WI38 (cell line): ENCODE data around the gene CD55.
"Not testable (repeated sequence)": the region's sequence is repeated elsewhere in the genome, so short reads cannot be mapped to it uniquely, and the experiment has no call there.

ENCODE experiments used
- H3K4me3 ChIP-seq: 2 replicates; pipeline ENCODE4 v1.5.1; 2011; ENCODE audit warnings: low read depth, mild to moderate bottlenecking, control low read depth, low read length
- TF ChIP-seq, protein P1 (sequence below): IDR thresholded peaks from 2 replicates; pipeline ENCODE4 v1.5.1; 2012; ENCODE audit warnings: low read depth, mild to moderate bottlenecking, control low read depth, low read length

The CD55 gene

DNA sequence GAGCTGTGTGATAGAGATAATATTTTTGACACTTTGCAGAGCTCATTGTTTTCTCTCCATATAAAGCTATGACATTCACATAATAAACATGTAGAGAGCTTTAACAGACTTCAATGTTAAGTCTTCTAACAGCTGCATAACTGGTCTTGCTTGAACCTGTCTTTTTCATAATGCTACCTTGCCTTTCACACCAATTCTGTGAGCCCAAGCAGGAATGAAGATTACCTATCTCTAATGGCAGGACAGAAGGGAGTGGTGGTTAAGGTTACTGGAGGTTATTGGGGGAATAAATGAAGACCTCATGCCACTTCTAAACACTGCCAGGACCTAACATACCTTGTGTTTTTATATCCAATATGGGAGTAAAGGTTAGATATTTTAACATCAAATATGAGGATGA is 2.3 kb upstream of the CD55 start:
- no peak overlapping the region for H3K4me3 ChIP-seq
- TF ChIP-seq, protein P1, sequence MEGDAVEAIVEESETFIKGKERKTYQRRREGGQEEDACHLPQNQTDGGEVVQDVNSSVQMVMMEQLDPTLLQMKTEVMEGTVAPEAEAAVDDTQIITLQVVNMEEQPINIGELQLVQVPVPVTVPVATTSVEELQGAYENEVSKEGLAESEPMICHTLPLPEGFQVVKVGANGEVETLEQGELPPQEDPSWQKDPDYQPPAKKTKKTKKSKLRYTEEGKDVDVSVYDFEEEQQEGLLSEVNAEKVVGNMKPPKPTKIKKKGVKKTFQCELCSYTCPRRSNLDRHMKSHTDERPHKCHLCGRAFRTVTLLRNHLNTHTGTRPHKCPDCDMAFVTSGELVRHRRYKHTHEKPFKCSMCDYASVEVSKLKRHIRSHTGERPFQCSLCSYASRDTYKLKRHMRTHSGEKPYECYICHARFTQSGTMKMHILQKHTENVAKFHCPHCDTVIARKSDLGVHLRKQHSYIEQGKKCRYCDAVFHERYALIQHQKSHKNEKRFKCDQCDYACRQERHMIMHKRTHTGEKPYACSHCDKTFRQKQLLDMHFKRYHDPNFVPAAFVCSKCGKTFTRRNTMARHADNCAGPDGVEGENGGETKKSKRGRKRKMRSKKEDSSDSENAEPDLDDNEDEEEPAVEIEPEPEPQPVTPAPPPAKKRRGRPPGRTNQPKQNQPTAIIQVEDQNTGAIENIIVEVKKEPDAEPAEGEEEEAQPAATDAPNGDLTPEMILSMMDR = no peak

DNA sequence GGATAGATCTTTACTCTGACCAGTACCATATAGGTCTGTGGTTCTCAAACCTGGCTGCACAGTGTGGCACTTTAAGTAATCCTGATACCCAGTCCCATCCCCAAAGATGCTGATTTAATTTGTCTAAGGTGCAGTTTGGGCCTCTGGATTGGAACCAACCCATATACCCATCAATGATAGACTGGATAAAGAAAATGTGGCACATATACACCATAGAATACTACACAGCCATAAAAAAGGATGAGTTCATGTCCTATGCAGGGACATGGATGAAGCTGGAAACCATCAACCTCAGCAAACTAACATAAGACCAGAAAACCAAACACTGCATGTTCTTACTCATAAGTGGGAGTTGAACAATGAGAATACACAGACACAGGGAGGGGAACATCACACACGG is 1.4 kb upstream of the CD55 start:
- H3K4me3 ChIP-seq = not testable (repeated sequence)

DNA sequence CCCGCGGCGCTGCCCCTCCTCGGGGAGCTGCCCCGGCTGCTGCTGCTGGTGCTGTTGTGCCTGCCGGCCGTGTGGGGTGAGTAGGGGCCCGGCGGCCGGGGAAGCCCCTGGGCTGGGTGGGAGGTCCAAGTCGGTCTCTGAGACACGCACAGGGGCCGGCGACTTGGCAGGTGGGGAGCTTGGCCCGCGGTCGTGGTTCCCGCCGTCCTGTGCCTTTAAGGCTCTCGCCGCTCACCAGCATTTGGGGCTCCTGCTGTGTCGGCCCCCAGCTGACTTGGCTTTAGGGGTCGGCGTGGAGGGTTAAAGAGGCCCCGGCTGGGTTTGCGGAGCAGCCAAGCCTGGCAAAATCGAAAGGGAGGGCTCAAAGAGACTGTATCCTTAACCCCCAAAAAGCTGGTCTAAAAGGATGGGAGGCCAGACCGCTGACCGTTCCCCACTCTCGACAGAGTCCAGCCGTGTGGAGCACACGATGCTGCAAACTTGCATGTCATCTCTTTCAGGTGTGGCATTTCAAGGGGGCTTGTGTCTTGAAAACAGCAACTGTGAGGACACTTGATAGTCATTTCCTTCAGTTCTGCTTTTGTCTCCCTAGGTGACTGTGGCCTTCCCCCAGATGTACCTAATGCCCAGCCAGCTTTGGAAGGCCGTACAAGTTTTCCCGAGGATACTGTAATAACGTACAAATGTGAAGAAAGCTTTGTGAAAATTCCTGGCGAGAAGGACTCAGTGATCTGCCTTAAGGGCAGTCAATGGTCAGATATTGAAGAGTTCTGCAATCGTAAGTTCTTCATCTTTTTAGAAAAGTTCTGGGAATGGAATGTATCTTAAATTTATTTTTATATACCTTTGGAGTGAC is 540 bp downstream of the CD55 start:
- H3K4me3 ChIP-seq = peak overlapping the region; percentile 93
- TF ChIP-seq, protein P1 = no peak

- TF ChIP-seq, protein P1 = no peak
- no peak overlapping the region for H3K4me3 ChIP-seq
Observed at GRCh38 chr1:207323425-207324225, 2.1 kb downstream of the CD55 start.

GRCh38 chr1:207328004-207328403 is 6.5 kb downstream of the CD55 start:
- no peak overlapping the region for H3K4me3 ChIP-seq
- TF ChIP-seq, protein P1 = no peak

DNA sequence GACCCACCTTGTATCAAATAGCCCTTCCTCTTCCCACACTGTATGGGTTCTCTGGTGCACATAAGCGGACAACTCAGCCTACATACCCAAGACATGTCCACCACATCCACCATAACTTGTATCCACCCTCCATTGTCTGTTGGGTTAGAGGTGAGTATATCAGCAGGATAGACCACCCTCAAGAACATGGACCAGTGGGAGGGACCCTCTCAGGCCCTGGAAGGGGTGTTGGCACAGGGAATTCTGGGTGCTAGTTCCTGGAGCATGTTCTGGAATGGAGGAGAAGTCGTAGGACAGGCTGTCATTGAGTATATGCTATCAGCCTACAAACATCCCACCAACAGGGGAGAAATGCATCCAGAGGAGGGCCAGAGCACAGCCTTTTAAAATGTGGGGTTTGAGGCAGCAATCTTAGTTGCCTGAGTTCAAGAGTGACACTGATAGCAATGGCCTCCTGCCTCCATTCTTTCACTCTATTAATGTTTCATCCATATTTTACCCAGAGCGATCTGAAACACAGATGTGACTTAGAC is 7.5 kb downstream of the CD55 start:
- TF ChIP-seq, protein P1 = no peak
- H3K4me3 ChIP-seq = no peak overlapping the region

- TF ChIP-seq, protein P1 = no peak
- H3K4me3 ChIP-seq = no peak overlapping the region
Observed at GRCh38 chr1:207329469-207329868, 8.0 kb downstream of the CD55 start.
